ENCODE measurements around the gene FNIP2. TPM values are rescaled to one million over a fixed set of nuclear protein-coding genes. Genes with fewer than 3 reads are reported as not detected.

The FNIP2 gene
- total RNA-seq, 2 donors from 2014 or later: 7.7 to 11.5 TPM

- H3K4me3 Mint-ChIP-seq: no peak overlapping the region
- peak overlapping the region; percentile 69 for H3K27ac Mint-ChIP-seq
- no peaks in the 10 kb centered on the region for H3K27me3 Mint-ChIP-seq
- H3K9me3 ChIP-seq (ENCODE audit: control insufficient read depth, low read length, poor library complexity, severe bottlenecking): no peaks in the 10 kb centered on the region
- DNase-seq (no peak), ATAC-seq (no peak)
- peaks cover 8% of the 10 kb centered on the region for H3K4me1 Mint-ChIP-seq
- H3K36me3 Mint-ChIP-seq (ENCODE audit: low read depth): peaks cover 2% of the 10 kb centered on the region
These were observed 80.9 kb downstream of the FNIP2 start for GRCh38 chr4:158849681-158850080.

- peaks cover 2% of the 10 kb centered on the region for H3K36me3 Mint-ChIP-seq (ENCODE audit: low read depth)
- peak overlapping the region; percentile 21 for H3K27ac Mint-ChIP-seq
- no peak for DNase-seq
- H3K27me3 Mint-ChIP-seq: no peaks in the 10 kb centered on the region
- H3K4me3 Mint-ChIP-seq: no peak overlapping the region
- H3K4me1 Mint-ChIP-seq: peaks cover 8% of the 10 kb centered on the region
- ATAC-seq: peak; percentile 16
- H3K9me3 ChIP-seq (ENCODE audit: control insufficient read depth, low read length, poor library complexity, severe bottlenecking): no peaks in the 10 kb centered on the region
These were observed 81.5 kb downstream of the FNIP2 start for GRCh38 chr4:158850371-158850770.

- Mint-ChIP-seq H3K4me1 (peaks cover 8% of the 10 kb centered on the region), H3K36me3 (ENCODE audit: low read depth) (peaks cover 2% of the 10 kb centered on the region), H3K4me3 (no peak overlapping the region), H3K27me3 (no peaks in the 10 kb centered on the region), H3K27ac (no peak overlapping the region)
- H3K9me3 ChIP-seq (ENCODE audit: control insufficient read depth, low read length, poor library complexity, severe bottlenecking): no peaks in the 10 kb centered on the region
- peak; percentile 59 for ATAC-seq
- DNase-seq: no peak
These were observed 82.2 kb downstream of the FNIP2 start for GRCh38 chr4:158850800-158851644.

- Mint-ChIP-seq H3K36me3 (ENCODE audit: low read depth) (peaks cover 2% of the 10 kb centered on the region), H3K27ac (no peak overlapping the region), H3K27me3 (no peaks in the 10 kb centered on the region), H3K4me1 (peaks cover 8% of the 10 kb centered on the region), H3K4me3 (no peak overlapping the region)
- H3K9me3 ChIP-seq (ENCODE audit: control insufficient read depth, low read length, poor library complexity, severe bottlenecking): no peaks in the 10 kb centered on the region
- DNase-seq (no peak), ATAC-seq (no peak)
These were observed 85.4 kb downstream of the FNIP2 start for GRCh38 chr4:158854236-158854635.

GRCh38 chr4:158856852-158857251 lies 88.0 kb downstream of the FNIP2 start:
- no peak overlapping the region for H3K27ac Mint-ChIP-seq
- peak; percentile 72 for ATAC-seq
- no peaks in the 10 kb centered on the region for H3K4me1 Mint-ChIP-seq
- DNase-seq: no peak
- H3K4me3 Mint-ChIP-seq: no peak overlapping the region
- peaks cover 2% of the 10 kb centered on the region for H3K36me3 Mint-ChIP-seq (ENCODE audit: low read depth)
- H3K9me3 ChIP-seq (ENCODE audit: control insufficient read depth, low read length, poor library complexity, severe bottlenecking): no peaks in the 10 kb centered on the region
- no peaks in the 10 kb centered on the region for H3K27me3 Mint-ChIP-seq

GRCh38 chr4:158857951-158858350 lies 89.1 kb downstream of the FNIP2 start:
- no peaks in the 10 kb centered on the region for H3K9me3 ChIP-seq (ENCODE audit: control insufficient read depth, low read length, poor library complexity, severe bottlenecking)
- peaks cover 5% of the 10 kb centered on the region for H3K36me3 Mint-ChIP-seq (ENCODE audit: low read depth)
- ATAC-seq (no peak), DNase-seq (no peak)
- H3K4me3 Mint-ChIP-seq: no peak overlapping the region
- H3K4me1 Mint-ChIP-seq: peaks cover 2% of the 10 kb centered on the region
- H3K27ac Mint-ChIP-seq: no peak overlapping the region
- no peaks in the 10 kb centered on the region for H3K27me3 Mint-ChIP-seq

- Mint-ChIP-seq H3K27me3 (no peaks in the 10 kb centered on the region), H3K4me3 (no peak overlapping the region), H3K4me1 (peaks cover 2% of the 10 kb centered on the region), H3K36me3 (ENCODE audit: low read depth) (peaks cover 5% of the 10 kb centered on the region), H3K27ac (no peak overlapping the region)
- no peak for DNase-seq
- H3K9me3 ChIP-seq (ENCODE audit: control insufficient read depth, low read length, poor library complexity, severe bottlenecking): no peaks in the 10 kb centered on the region
- no peak for ATAC-seq
These were observed 89.8 kb downstream of the FNIP2 start for GRCh38 chr4:158858410-158859199.

GRCh38 chr4:158859661-158860060 lies 90.8 kb downstream of the FNIP2 start:
- no peak for ATAC-seq
- no peak overlapping the region for H3K27ac Mint-ChIP-seq
- no peak for DNase-seq
- H3K4me3 Mint-ChIP-seq: no peak overlapping the region
- H3K9me3 ChIP-seq (ENCODE audit: control insufficient read depth, low read length, poor library complexity, severe bottlenecking): no peaks in the 10 kb centered on the region
- peaks cover 9% of the 10 kb centered on the region for H3K36me3 Mint-ChIP-seq (ENCODE audit: low read depth)
- no peaks in the 10 kb centered on the region for H3K27me3 Mint-ChIP-seq
- H3K4me1 Mint-ChIP-seq: peaks cover 5% of the 10 kb centered on the region

- ATAC-seq: no peak
- H3K9me3 ChIP-seq (ENCODE audit: control insufficient read depth, low read length, poor library complexity, severe bottlenecking): no peaks in the 10 kb centered on the region
- H3K4me3 Mint-ChIP-seq: no peak overlapping the region
- DNase-seq: no peak
- H3K27me3 Mint-ChIP-seq: no peaks in the 10 kb centered on the region
- peaks cover 12% of the 10 kb centered on the region for H3K36me3 Mint-ChIP-seq (ENCODE audit: low read depth)
- no peak overlapping the region for H3K27ac Mint-ChIP-seq
- H3K4me1 Mint-ChIP-seq: peaks cover 7% of the 10 kb centered on the region
These were observed 92.0 kb downstream of the FNIP2 start for GRCh38 chr4:158860856-158861255.

GRCh38 chr4:158861281-158861680 lies 92.5 kb downstream of the FNIP2 start:
- no peaks in the 10 kb centered on the region for H3K27me3 Mint-ChIP-seq

GRCh38 chr4:158861766-158862165 lies 92.9 kb downstream of the FNIP2 start:
- Mint-ChIP-seq H3K4me1 (peaks cover 7% of the 10 kb centered on the region), H3K27ac (no peak overlapping the region), H3K36me3 (ENCODE audit: low read depth) (peaks cover 12% of the 10 kb centered on the region), H3K4me3 (no peak overlapping the region), H3K27me3 (no peaks in the 10 kb centered on the region)
- ATAC-seq (no peak), DNase-seq (no peak)
- H3K9me3 ChIP-seq (ENCODE audit: control insufficient read depth, low read length, poor library complexity, severe bottlenecking): no peaks in the 10 kb centered on the region

More at GRCh38 chr4:158861281-158861680, 92.5 kb downstream of the FNIP2 start:
- ATAC-seq (no peak), DNase-seq (no peak)
- Mint-ChIP-seq H3K27ac (no peak overlapping the region), H3K36me3 (ENCODE audit: low read depth) (peaks cover 12% of the 10 kb centered on the region), H3K4me3 (no peak overlapping the region), H3K4me1 (peaks cover 7% of the 10 kb centered on the region)
- no peaks in the 10 kb centered on the region for H3K9me3 ChIP-seq (ENCODE audit: control insufficient read depth, low read length, poor library complexity, severe bottlenecking)

- Mint-ChIP-seq H3K27me3 (no peaks in the 10 kb centered on the region), H3K4me3 (no peak overlapping the region), H3K4me1 (peaks cover 7% of the 10 kb centered on the region), H3K27ac (no peak overlapping the region), H3K36me3 (ENCODE audit: low read depth) (peaks cover 12% of the 10 kb centered on the region)
- no peaks in the 10 kb centered on the region for H3K9me3 ChIP-seq (ENCODE audit: control insufficient read depth, low read length, poor library complexity, severe bottlenecking)
- ATAC-seq (no peak), DNase-seq (no peak)
These were observed 94.5 kb downstream of the FNIP2 start for GRCh38 chr4:158863296-158863695.

GRCh38 chr4:158865520-158866177 lies 96.8 kb downstream of the FNIP2 start:
- no peaks in the 10 kb centered on the region for H3K9me3 ChIP-seq (ENCODE audit: control insufficient read depth, low read length, poor library complexity, severe bottlenecking)
- peaks cover 20% of the 10 kb centered on the region for H3K36me3 Mint-ChIP-seq (ENCODE audit: low read depth)
- ATAC-seq: no peak
- H3K27me3 Mint-ChIP-seq: no peaks in the 10 kb centered on the region
- no peak overlapping the region for H3K4me3 Mint-ChIP-seq
- no peak for DNase-seq
- peaks cover 10% of the 10 kb centered on the region for H3K4me1 Mint-ChIP-seq
- no peak overlapping the region for H3K27ac Mint-ChIP-seq
